Lower lobe of right lung (tissue), 2 donors: ENCODE results near the gene ARHGEF28. TPM values are rescaled to one million over a fixed set of nuclear protein-coding genes. Genes with fewer than 3 reads are reported as not detected.

Experiments used
- ATAC-seq, 2 donors: fragments of 200-7000 bp; cut with Tn5 transposase; one replicate each; pipeline ENCODE4 v1.9.1; 2020 to 2022; ENCODE audit warnings: mild to moderate bottlenecking in 2 of 2, moderate library complexity in 2 of 2
- DNase-seq: peaks from one replicate; pipeline ENCODE4 v3.0.0-alpha.2; 2020
- H3K27ac ChIP-seq: fragments of 200-600 bp; one replicate; pipeline ENCODE4 v1.8.0; 2022
- H3K27me3 ChIP-seq: fragments of 200-600 bp; one replicate; pipeline ENCODE4 v1.8.0; 2022; ENCODE audit warnings: low read depth
- H3K36me3 ChIP-seq: fragments of 200-600 bp; one replicate; pipeline ENCODE4 v1.8.0; 2022; ENCODE audit warnings: mild to moderate bottlenecking
- H3K4me1 ChIP-seq: fragments of 200-600 bp; one replicate; pipeline ENCODE4 v1.8.0; 2022
- H3K4me3 ChIP-seq: fragments of 200-600 bp; one replicate; pipeline ENCODE4 v1.8.0; 2022; ENCODE audit warnings: mild to moderate bottlenecking
- H3K9me3 ChIP-seq: fragments of 200-600 bp; one replicate; pipeline ENCODE4 v1.8.0; 2022
- intact Hi-C: fragments of 100-400 bp; cut with DNase I; formaldehyde crosslinking; loops from one replicate; pipeline ENCODE4 v1.11.0; 2022
- total RNA-seq: library from RNA; stranded (reverse); fragmentation: NEBNext Ultra II Directional; extraction: Animal tissue kit (Norgen Biotek cat#: 25700); gene quantifications from one replicate; pipeline ENCODE4 v1.2.1, GENCODE V29; 2021
- TF ChIP-seq, protein P1 (sequence below): fragments of 200-600 bp; IDR thresholded peaks from one replicate; pipeline ENCODE4 v1.8.0; 2022; ENCODE audit warnings: antibody characterized with exemption, mild to moderate bottlenecking
- donor health status: DM: no; HTN: yes; CAD: no; lungs with severe emphysema.

ARHGEF28 gene
- total RNA-seq, 1 donor from 2014 or later = 30.4 TPM

DNA sequence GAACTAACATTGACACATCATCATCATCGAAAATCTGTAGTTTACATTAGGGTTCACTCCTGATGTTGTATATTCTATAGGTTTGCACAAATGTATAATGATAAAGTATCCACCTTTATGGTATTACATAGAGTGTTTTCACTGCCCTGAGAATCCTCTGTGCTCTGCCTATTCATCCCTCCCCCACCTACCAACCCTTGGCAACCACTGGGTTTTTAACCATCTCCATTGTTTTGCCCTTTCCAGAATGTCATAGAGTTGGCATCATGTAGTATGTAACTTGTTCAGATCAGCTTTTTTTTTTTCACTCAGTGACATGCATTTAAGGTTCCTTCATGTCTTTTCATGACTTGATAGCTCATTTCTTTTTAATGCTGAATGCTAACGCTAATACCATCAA is 106.0 kb downstream of the ARHGEF28 start:
- TF ChIP-seq, protein P1, sequence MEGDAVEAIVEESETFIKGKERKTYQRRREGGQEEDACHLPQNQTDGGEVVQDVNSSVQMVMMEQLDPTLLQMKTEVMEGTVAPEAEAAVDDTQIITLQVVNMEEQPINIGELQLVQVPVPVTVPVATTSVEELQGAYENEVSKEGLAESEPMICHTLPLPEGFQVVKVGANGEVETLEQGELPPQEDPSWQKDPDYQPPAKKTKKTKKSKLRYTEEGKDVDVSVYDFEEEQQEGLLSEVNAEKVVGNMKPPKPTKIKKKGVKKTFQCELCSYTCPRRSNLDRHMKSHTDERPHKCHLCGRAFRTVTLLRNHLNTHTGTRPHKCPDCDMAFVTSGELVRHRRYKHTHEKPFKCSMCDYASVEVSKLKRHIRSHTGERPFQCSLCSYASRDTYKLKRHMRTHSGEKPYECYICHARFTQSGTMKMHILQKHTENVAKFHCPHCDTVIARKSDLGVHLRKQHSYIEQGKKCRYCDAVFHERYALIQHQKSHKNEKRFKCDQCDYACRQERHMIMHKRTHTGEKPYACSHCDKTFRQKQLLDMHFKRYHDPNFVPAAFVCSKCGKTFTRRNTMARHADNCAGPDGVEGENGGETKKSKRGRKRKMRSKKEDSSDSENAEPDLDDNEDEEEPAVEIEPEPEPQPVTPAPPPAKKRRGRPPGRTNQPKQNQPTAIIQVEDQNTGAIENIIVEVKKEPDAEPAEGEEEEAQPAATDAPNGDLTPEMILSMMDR = no peak
- Histone ChIP-seq H3K4me3 (no peak overlapping the region), H3K27ac (no peak overlapping the region), H3K36me3 (no peaks in the 10 kb centered on the region), H3K27me3 (no peaks in the 10 kb centered on the region), H3K9me3 (no peaks in the 10 kb centered on the region), H3K4me1 (peaks cover 4% of the 10 kb centered on the region)
- no peak for DNase-seq
- intact Hi-C loops = no loop called here
- no peak for ATAC-seq

DNA sequence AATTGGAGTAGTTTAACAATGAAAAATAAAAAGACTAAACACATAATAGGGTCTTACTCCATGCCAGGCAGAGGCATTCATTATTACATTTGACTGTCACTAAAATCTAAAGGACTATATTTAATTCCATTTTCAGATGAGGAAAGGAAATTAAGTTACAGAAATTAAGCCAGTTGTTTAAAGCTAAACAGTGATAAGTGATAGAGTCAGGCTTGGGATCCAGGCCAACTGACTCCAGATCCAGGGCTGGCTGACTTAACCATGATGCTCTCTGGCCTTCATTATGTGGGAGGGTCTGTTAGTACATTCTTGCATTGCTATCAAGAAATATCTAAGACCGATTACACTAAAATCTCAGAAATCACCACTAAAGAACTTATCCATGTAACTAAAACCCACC is 107.2 kb downstream of the ARHGEF28 start:
- Histone ChIP-seq H3K4me3 (no peak overlapping the region), H3K4me1 (peaks cover 4% of the 10 kb centered on the region), H3K9me3 (no peaks in the 10 kb centered on the region), H3K27ac (no peak overlapping the region), H3K27me3 (no peaks in the 10 kb centered on the region), H3K36me3 (no peaks in the 10 kb centered on the region)
- intact Hi-C loops = no loop called here
- ATAC-seq = no peak
- TF ChIP-seq, protein P1 = no peak
- DNase-seq = no peak

DNA sequence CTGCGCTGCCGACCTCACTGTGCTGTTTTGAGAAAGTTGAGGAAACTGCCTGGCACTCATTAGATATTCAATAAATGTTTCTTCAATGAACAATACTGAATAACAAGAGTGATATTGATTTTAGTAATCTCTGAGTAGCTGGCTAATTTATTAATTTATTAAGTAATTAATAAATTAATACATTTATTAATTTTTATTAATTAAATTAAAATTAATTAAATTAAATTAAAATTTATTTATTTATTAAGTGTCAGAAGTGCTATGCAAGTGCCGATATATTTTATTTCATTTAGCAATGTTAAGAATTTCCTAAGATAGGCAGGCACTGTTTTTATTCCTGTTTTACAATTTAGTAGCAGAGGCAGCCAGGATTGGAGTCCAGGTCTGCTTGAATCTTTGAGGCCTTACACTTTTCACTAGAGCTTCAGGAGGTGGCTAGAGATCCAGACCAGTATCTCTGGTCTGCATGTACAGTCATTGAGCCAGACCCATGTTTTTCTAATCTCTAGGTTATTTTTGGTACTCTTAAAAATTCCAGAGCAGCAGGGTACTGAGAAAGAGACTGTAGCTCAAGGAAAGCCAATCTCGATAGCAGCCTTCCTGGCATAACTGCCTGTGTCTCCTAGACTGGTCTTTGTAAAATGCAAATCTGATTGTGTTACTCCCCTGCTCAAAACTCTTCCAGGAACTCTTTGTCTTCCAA is 109.2 kb downstream of the ARHGEF28 start:
- intact Hi-C loops = no loop called here
- Histone ChIP-seq H3K27me3 (no peaks in the 10 kb centered on the region), H3K36me3 (no peaks in the 10 kb centered on the region), H3K27ac (no peak overlapping the region), H3K4me3 (no peak overlapping the region), H3K9me3 (no peaks in the 10 kb centered on the region), H3K4me1 (peaks cover 4% of the 10 kb centered on the region)
- TF ChIP-seq, protein P1 = no peak
- ATAC-seq (no peak), DNase-seq (no peak)

DNA sequence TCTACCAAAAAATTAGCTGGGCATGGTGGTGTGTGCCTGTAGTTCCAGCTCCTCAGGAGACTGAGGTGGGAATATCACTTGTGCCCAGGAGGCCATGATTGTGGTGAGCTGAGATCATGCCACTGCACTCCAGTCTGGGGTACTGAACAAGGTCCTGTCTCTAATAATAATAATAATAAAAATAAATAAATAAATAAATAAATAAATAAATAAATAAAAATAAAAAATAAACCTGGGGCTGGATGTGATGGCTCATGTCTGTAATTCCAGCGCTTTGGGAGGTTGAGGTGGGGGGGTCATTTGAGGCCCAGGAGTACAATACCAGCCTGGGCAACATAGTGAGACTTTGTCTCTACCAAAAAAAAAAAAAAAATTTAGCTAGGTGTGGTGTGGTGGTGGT is 113.7 kb downstream of the ARHGEF28 start:
- no peak for ATAC-seq
- H3K4me1 ChIP-seq = peaks cover 4% of the 10 kb centered on the region
- no peak overlapping the region for H3K27ac ChIP-seq
- intact Hi-C loops = no loop called here
- H3K4me3 ChIP-seq = no peak overlapping the region
- DNase-seq = no peak
- no peaks in the 10 kb centered on the region for H3K9me3 ChIP-seq
- no peaks in the 10 kb centered on the region for H3K36me3 ChIP-seq
- TF ChIP-seq, protein P1 = no peak
- H3K27me3 ChIP-seq = no peaks in the 10 kb centered on the region

DNA sequence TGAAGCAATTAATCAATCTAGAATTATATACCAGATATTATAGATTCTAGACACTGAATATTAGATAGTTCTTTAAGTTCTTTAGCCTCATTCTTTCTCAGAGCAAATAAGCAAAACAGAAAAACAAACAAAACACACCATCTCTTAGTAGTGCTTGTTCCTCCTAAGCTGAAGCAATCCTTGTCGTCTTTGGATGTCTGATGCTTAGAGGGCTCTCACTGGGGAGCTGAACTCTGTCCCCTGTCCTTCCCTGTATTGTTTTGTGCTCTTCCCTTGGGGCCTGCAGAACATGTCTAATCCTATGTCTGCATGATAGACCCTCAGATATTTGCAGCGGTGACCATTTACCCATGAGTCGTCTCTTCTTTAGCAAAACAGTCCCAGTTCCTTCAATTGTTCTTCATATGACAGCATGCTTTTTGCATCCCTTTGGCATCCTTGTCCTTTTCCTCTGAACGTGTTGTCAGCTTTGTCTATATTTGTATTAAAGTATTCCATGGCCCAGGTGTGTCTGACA is 114.3 kb downstream of the ARHGEF28 start:
- Histone ChIP-seq H3K4me3 (no peak overlapping the region), H3K27me3 (no peaks in the 10 kb centered on the region), H3K4me1 (peaks cover 3% of the 10 kb centered on the region), H3K9me3 (no peaks in the 10 kb centered on the region), H3K27ac (no peak overlapping the region), H3K36me3 (no peaks in the 10 kb centered on the region)
- ATAC-seq = no peak
- TF ChIP-seq, protein P1 = no peak
- intact Hi-C loops = no loop called here
- no peak for DNase-seq
